Vagina (tissue), 2 donors: ENCODE measurements around the gene RRN3.
"Not testable (repeated sequence)": the region's sequence is repeated elsewhere in the genome, so short reads cannot be mapped to it uniquely, and the experiment has no call there.

ENCODE experiments used
- CTCF ChIP-seq, 3 experiments: fragments of 450-650 bp in 2 of 3; fragments of 200-600 bp in 1 of 3; sonication (generic) in 1 of 3; IDR thresholded peaks; one replicate each; pipeline ENCODE4 v1.5.1; 2017 to 2019; ENCODE audit warnings: antibody characterized with exemption in 3 of 3, mild to moderate bottlenecking in 2 of 3, moderate library complexity in 2 of 3
- POLR2A ChIP-seq, 2 donors: fragments of 450-650 bp; IDR thresholded peaks; one replicate each; pipeline ENCODE4 v1.6.1; 2017; ENCODE audit warnings: antibody characterized with exemption in 2 of 2, mild to moderate bottlenecking in 2 of 2, moderate library complexity in 2 of 2

- TF ChIP-seq CTCF, POLR2A (IDR thresholded peaks at IDR 0.05): not testable (repeated sequence)
Measured at GRCh38 chr16:15127641-15128425, 33.8 kb upstream of the RRN3 start.
